ENCODE measurements around the gene RAB1A. TPM values are rescaled to one million over a fixed set of nuclear protein-coding genes. Genes with fewer than 3 reads are reported as not detected.
"Not testable (repeated sequence)": the region's sequence is repeated elsewhere in the genome, so short reads cannot be mapped to it uniquely, and the experiment has no call there.

The RAB1A gene
- 75.4 and 89.7 TPM in 2 replicates for total RNA-seq (2014; rRNA removed)
- 147 TPM for polyA plus RNA-seq (2012)

GRCh38 chr2:65129826-65130663, at the start of gene RAB1A:
Gene RAB1A, minus strand, starts transcription at chr2:65130106. Its CDS starts 191 bp downstream, at chr2:65129915.
- DNase-seq (ENCODE audit: low read depth), result peak; percentile 99

- DNase-seq (ENCODE audit: low read depth), result peak; percentile 45
These were observed 48.0 kb upstream of the RAB1A start for GRCh38 chr2:65177751-65178442.

GRCh38 chr2:65175894-65176530, 46.1 kb upstream of the RAB1A start:
- DNase-seq (ENCODE audit: low read depth), result no peak

GRCh38 chr2:65174031-65174430, 44.1 kb upstream of the RAB1A start:
- peak; percentile 19 for DNase-seq (ENCODE audit: low read depth)

GRCh38 chr2:65172994-65173790, 43.3 kb upstream of the RAB1A start:
- no peak for DNase-seq (ENCODE audit: low read depth)

GRCh38 chr2:65170611-65171477, 40.9 kb upstream of the RAB1A start:
- DNase-seq (ENCODE audit: low read depth), result not testable (repeated sequence)

- no peak for DNase-seq (ENCODE audit: low read depth)
These were observed 39.8 kb upstream of the RAB1A start for GRCh38 chr2:65169760-65170136.

- DNase-seq (ENCODE audit: low read depth), result no peak
These were observed 35.7 kb upstream of the RAB1A start for GRCh38 chr2:65165558-65165957.

GRCh38 chr2:65164426-65164891, 34.6 kb upstream of the RAB1A start:
- DNase-seq (ENCODE audit: low read depth), result no peak

GRCh38 chr2:65161551-65162100, 31.7 kb upstream of the RAB1A start:
- no peak for DNase-seq (ENCODE audit: low read depth)

- peak; percentile 23 for DNase-seq (ENCODE audit: low read depth)
These were observed 30.0 kb upstream of the RAB1A start for GRCh38 chr2:65159906-65160305.

- DNase-seq (ENCODE audit: low read depth), result no peak
These were observed 29.4 kb upstream of the RAB1A start for GRCh38 chr2:65159261-65159660.

- DNase-seq (ENCODE audit: low read depth), result no peak
These were observed 28.7 kb upstream of the RAB1A start for GRCh38 chr2:65158557-65158956.

- DNase-seq (ENCODE audit: low read depth), result peak; percentile 43
These were observed 27.9 kb upstream of the RAB1A start for GRCh38 chr2:65157856-65158255.

- DNase-seq (ENCODE audit: low read depth), result no peak
These were observed 26.1 kb upstream of the RAB1A start for GRCh38 chr2:65156041-65156440.

GRCh38 chr2:65153515-65153914, 23.6 kb upstream of the RAB1A start:
- DNase-seq (ENCODE audit: low read depth), result no peak

- no peak for DNase-seq (ENCODE audit: low read depth)
These were observed 16.2 kb upstream of the RAB1A start for GRCh38 chr2:65146078-65146477.

- DNase-seq (ENCODE audit: low read depth), result no peak
These were observed 14.7 kb upstream of the RAB1A start for GRCh38 chr2:65144571-65144970.

GRCh38 chr2:65142515-65142914, 12.6 kb upstream of the RAB1A start:
- DNase-seq (ENCODE audit: low read depth), result no peak

- DNase-seq (ENCODE audit: low read depth), result no peak
These were observed 7.4 kb upstream of the RAB1A start for GRCh38 chr2:65137197-65137775.
